Neural cell (in vitro differentiated cells): ENCODE measurements around the gene PLCL2. TPM values are rescaled to one million over a fixed set of nuclear protein-coding genes. Genes with fewer than 3 reads are reported as not detected.

Source experiments
- H2AFZ ChIP-seq: fragments of 200-600, 300-800 bp; sonication (generic), shearing (Covaris generic); 2 replicates; pipeline ENCODE4 v1.6.0; 2014; ENCODE audit warnings: low read depth, mild to moderate bottlenecking, antibody characterized with exemption, low read length, moderate library complexity
- H3F3A ChIP-seq: fragments of 200-600 bp; shearing (Covaris generic); 2 replicates; pipeline ENCODE4 v1.6.1; 2016; ENCODE audit warnings: mild to moderate bottlenecking, moderate library complexity, mixed read lengths, antibody characterized with exemption, low read length; ENCODE audit not compliant: insufficient read depth, poor library complexity, severe bottlenecking
- H3K27ac ChIP-seq: fragments of 200-600, 300-800 bp; sonication (generic), shearing (Covaris generic); 2 replicates; pipeline ENCODE4 v1.5.1; 2014; ENCODE audit warnings: mild to moderate bottlenecking, low read length, moderate library complexity
- H3K27me3 ChIP-seq: fragments of 300-800, 200-600 bp; sonication (generic), shearing (Covaris generic); 2 replicates; pipeline ENCODE4 v1.6.0; 2014; ENCODE audit warnings: mild to moderate bottlenecking, low read depth, low read length, moderate library complexity; ENCODE audit not compliant: insufficient read depth
- H3K36me3 ChIP-seq: fragments of 300-800, 200-600 bp; sonication (generic), shearing (Covaris generic); 2 replicates; pipeline ENCODE4 v1.5.1; 2014; ENCODE audit warnings: mild to moderate bottlenecking, antibody characterized with exemption, low read length, moderate library complexity; ENCODE audit not compliant: insufficient read depth
- H3K4me2 ChIP-seq: fragments of 300-800, 200-600 bp; sonication (generic), shearing (Covaris generic); 2 replicates; pipeline ENCODE4 v1.6.0; 2014; ENCODE audit warnings: mild to moderate bottlenecking, low read length
- H3K4me3 ChIP-seq: fragments of 300-800, 200-600 bp; sonication (generic), shearing (Covaris generic); 2 replicates; pipeline ENCODE4 v1.5.1; 2014; ENCODE audit warnings: mild to moderate bottlenecking, low read length, moderate library complexity
- H3K79me2 ChIP-seq: fragments of 200-600 bp; shearing (Covaris generic); replicated peaks from 2 replicates; pipeline ENCODE4 v1.6.0; 2014; ENCODE audit warnings: mild to moderate bottlenecking, low read length, moderate library complexity; ENCODE audit not compliant: insufficient read depth
- H3K9ac ChIP-seq: fragments of 300-800, 200-600 bp; sonication (generic), shearing (Covaris generic); 2 replicates; pipeline ENCODE4 v1.6.1; 2016; ENCODE audit warnings: mild to moderate bottlenecking, low read length, mixed read lengths
- H3K9me2 ChIP-seq: fragments of 200-600 bp; shearing (Covaris generic); 2 replicates; pipeline ENCODE4 v1.6.1; 2016; ENCODE audit warnings: mild to moderate bottlenecking, low read length, mixed read lengths; ENCODE audit not compliant: insufficient read depth
- H3K9me3 ChIP-seq: fragments of 200-600, 300-800 bp; sonication (generic), shearing (Covaris generic); 2 replicates; pipeline ENCODE4 v1.6.1; 2016; ENCODE audit warnings: mild to moderate bottlenecking, mixed run types, low read length, moderate library complexity, mixed read lengths
- H4K20me1 ChIP-seq: fragments of 200-600 bp; shearing (Covaris generic); 2 replicates; pipeline ENCODE4 v1.6.1; 2016; ENCODE audit warnings: mild to moderate bottlenecking, mixed run types; ENCODE audit not compliant: insufficient read depth
- EP300 ChIP-seq: fragments of 450-650 bp; conservative IDR thresholded peaks from 2 replicates; pipeline ENCODE4 v1.6.1; 2014; ENCODE audit warnings: antibody characterized with exemption, mild to moderate bottlenecking, moderate library complexity; ENCODE audit not compliant: poor library complexity, severe bottlenecking
- EZH2 ChIP-seq: fragments of 200-600, 300-800 bp; shearing (Covaris generic), sonication (generic); IDR thresholded peaks from 2 replicates; pipeline ENCODE4 v1.6.1; 2014; ENCODE audit warnings: antibody characterized with exemption, low read length, borderline replicate concordance, mild to moderate bottlenecking; ENCODE audit not compliant: insufficient read depth, poor library complexity, severe bottlenecking
- MXI1 ChIP-seq: fragments of 450-650 bp; conservative IDR thresholded peaks from 2 replicates; pipeline ENCODE4 v1.6.1; 2014; ENCODE audit warnings: antibody characterized with exemption, mild to moderate bottlenecking; ENCODE audit not compliant: poor library complexity, severe bottlenecking
- POLR2AphosphoS5 ChIP-seq: IDR thresholded peaks from 2 replicates; pipeline ENCODE4 v1.6.1; 2012
- RAD21 ChIP-seq: fragments of 450-650 bp; conservative IDR thresholded peaks from 2 replicates; pipeline ENCODE4 v1.6.1; 2014; ENCODE audit warnings: antibody characterized with exemption, mild to moderate bottlenecking, moderate library complexity
- SMC3 ChIP-seq: fragments of 450-650 bp; conservative IDR thresholded peaks from 2 replicates; pipeline ENCODE4 v1.6.1; 2014; ENCODE audit warnings: antibody characterized with exemption, mild to moderate bottlenecking, moderate library complexity; ENCODE audit not compliant: poor library complexity
- TAF1 ChIP-seq: IDR thresholded peaks from 2 replicates; pipeline ENCODE4 v1.6.1; 2012; ENCODE audit warnings: low read depth
- polyA plus RNA-seq: library from polyadenylated mRNA; depleted of rRNA; stranded (reverse); fragments of >200 nt; gene quantifications from 2 replicates; pipeline ENCODE4 v1.2.3, GENCODE V29; 2014
- TF ChIP-seq, protein P1 (sequence below): fragments of 450-650 bp; IDR thresholded peaks from 2 replicates; pipeline ENCODE4 v1.5.1; 2014; ENCODE audit warnings: antibody characterized with exemption, mild to moderate bottlenecking, moderate library complexity; ENCODE audit not compliant: poor library complexity, severe bottlenecking
- TF ChIP-seq, protein P2 (sequence below): IDR thresholded peaks from 2 replicates; pipeline ENCODE4 v1.6.1; 2012; ENCODE audit warnings: borderline replicate concordance

Gene PLCL2
- polyA plus RNA-seq, 1 donor from 2014 or later, result 69.8 TPM

DNA sequence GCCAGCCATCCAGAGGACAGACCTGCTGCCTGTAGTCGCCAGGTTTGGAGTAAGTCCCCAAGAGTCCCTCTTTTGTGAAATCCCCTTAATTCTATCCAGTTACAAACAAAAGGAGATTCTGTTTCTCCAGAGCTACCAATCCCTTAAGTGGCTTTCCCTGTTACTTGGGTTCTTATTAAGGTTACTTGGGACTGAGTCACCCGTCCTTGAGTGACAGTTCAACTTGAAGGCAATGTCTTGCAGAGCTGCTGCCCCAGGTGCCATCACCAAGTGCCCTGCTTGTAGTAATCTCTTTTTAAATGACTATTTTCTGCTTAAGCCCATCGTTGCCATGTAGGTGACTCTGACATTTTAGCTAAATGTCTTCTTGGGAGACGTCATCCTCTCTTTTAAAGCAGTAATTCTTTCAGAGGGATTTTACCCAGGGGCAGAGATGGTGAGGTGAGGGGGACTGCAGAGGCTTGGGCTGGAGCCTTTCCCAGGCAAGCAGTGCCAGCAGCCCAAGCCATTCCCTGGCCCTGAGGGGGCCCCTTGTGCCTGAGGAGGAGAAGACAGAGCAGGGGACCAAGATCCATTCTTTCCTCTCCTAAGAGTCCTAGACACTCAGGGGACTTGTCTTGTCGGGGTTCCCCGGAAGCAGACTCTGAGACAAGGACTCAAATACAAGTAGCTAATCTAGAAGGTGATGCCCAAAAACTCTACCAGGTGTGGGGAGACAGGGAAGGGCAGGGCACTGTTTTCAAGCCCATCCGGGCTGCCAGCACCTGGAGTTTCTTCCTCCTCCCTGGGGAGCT, 253.7 kb downstream of the PLCL2 start:
- Histone ChIP-seq H3F3A (no peaks in the 10 kb centered on the region), H3K36me3 (no peaks in the 10 kb centered on the region), H3K27ac (no peak overlapping the region), H3K4me2 (no peak overlapping the region), H3K9ac (no peak overlapping the region), H3K79me2 (no peaks in the 10 kb centered on the region), H3K9me2 (no peaks in the 10 kb centered on the region), H3K4me3 (no peak overlapping the region), H4K20me1 (no peaks in the 10 kb centered on the region), H3K9me3 (no peaks in the 10 kb centered on the region), H2AFZ (no peak overlapping the region), H3K27me3 (no peaks in the 10 kb centered on the region)
- TF ChIP-seq SMC3 (no peak), RAD21 (no peak), TAF1 (no peak), EP300 (no peak), POLR2AphosphoS5 (no peak), EZH2 (no peak), MXI1 (no peak)
- TF ChIP-seq, protein P1, sequence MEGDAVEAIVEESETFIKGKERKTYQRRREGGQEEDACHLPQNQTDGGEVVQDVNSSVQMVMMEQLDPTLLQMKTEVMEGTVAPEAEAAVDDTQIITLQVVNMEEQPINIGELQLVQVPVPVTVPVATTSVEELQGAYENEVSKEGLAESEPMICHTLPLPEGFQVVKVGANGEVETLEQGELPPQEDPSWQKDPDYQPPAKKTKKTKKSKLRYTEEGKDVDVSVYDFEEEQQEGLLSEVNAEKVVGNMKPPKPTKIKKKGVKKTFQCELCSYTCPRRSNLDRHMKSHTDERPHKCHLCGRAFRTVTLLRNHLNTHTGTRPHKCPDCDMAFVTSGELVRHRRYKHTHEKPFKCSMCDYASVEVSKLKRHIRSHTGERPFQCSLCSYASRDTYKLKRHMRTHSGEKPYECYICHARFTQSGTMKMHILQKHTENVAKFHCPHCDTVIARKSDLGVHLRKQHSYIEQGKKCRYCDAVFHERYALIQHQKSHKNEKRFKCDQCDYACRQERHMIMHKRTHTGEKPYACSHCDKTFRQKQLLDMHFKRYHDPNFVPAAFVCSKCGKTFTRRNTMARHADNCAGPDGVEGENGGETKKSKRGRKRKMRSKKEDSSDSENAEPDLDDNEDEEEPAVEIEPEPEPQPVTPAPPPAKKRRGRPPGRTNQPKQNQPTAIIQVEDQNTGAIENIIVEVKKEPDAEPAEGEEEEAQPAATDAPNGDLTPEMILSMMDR, result no peak
- TF ChIP-seq, protein P2, sequence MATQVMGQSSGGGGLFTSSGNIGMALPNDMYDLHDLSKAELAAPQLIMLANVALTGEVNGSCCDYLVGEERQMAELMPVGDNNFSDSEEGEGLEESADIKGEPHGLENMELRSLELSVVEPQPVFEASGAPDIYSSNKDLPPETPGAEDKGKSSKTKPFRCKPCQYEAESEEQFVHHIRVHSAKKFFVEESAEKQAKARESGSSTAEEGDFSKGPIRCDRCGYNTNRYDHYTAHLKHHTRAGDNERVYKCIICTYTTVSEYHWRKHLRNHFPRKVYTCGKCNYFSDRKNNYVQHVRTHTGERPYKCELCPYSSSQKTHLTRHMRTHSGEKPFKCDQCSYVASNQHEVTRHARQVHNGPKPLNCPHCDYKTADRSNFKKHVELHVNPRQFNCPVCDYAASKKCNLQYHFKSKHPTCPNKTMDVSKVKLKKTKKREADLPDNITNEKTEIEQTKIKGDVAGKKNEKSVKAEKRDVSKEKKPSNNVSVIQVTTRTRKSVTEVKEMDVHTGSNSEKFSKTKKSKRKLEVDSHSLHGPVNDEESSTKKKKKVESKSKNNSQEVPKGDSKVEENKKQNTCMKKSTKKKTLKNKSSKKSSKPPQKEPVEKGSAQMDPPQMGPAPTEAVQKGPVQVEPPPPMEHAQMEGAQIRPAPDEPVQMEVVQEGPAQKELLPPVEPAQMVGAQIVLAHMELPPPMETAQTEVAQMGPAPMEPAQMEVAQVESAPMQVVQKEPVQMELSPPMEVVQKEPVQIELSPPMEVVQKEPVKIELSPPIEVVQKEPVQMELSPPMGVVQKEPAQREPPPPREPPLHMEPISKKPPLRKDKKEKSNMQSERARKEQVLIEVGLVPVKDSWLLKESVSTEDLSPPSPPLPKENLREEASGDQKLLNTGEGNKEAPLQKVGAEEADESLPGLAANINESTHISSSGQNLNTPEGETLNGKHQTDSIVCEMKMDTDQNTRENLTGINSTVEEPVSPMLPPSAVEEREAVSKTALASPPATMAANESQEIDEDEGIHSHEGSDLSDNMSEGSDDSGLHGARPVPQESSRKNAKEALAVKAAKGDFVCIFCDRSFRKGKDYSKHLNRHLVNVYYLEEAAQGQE, result no peak
